ENCODE data around the gene C6orf47. TPM values are rescaled to one million over a fixed set of nuclear protein-coding genes. Genes with fewer than 3 reads are reported as not detected.

C6orf47 gene
- 12.5 and 15.8 TPM in 2 replicates for total RNA-seq

GRCh38 chr6:31660381-31661261, at the start of gene C6orf47:
Gene C6orf47 (minus strand): TSS chr6:31660778. CDS start chr6:31659947, 831 bp downstream.

GRCh38 chr6:31706599-31706998, 46.0 kb upstream of the C6orf47 start, which contains the start of gene LY6G6F:
Gene LY6G6F (plus strand): TSS chr6:31706866. CDS start chr6:31706907, 41 bp downstream.

DNA sequence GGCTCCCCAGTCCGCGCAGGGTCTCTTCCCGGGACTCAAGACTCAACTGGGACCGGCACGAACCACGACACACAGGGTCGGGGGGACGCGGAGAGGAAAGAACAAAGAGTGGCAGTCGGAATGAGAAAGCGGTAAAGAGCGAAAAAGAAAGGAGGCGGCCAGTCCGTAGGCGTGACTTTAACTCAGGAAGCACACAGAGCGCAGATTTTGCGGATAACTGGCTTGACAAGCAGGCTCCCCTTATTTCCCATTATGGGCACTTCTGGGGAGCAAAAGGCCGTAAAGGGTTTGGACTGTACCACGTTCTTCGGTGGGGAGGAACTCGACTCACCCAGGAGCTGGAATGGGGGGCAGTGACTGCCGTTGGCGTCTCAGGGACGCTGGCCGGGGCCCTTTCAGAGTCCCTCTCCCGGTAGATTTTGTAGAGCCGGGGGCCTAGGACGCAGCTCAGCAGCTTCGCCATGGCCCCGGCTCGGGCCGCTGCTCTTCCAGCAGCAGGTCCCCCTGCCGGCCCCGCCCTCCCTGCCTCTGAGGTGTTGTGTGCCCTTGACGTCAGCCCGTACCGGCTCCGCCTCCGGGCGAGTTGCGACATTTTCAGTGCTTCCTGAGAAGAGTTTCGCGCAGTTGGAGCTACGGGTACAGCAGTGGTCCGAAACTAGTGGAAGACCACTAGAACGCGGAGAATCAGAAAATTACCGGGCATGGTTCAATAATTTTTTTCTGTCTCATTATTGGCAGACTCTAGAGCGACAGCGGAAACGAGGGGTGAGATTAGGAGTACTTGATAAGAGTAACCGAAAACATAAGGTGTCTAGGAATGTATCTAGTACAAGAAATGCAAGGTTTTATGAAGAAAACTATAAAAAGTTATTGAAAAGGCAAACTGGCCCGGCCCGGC, 42.5 kb upstream of the C6orf47 start, which contains the start of gene ABHD16A:
Gene ABHD16A (minus strand): TSS at position 506 of the 898 bp plus-strand sequence. CDS start 43 bp downstream, at position 463.

DNA sequence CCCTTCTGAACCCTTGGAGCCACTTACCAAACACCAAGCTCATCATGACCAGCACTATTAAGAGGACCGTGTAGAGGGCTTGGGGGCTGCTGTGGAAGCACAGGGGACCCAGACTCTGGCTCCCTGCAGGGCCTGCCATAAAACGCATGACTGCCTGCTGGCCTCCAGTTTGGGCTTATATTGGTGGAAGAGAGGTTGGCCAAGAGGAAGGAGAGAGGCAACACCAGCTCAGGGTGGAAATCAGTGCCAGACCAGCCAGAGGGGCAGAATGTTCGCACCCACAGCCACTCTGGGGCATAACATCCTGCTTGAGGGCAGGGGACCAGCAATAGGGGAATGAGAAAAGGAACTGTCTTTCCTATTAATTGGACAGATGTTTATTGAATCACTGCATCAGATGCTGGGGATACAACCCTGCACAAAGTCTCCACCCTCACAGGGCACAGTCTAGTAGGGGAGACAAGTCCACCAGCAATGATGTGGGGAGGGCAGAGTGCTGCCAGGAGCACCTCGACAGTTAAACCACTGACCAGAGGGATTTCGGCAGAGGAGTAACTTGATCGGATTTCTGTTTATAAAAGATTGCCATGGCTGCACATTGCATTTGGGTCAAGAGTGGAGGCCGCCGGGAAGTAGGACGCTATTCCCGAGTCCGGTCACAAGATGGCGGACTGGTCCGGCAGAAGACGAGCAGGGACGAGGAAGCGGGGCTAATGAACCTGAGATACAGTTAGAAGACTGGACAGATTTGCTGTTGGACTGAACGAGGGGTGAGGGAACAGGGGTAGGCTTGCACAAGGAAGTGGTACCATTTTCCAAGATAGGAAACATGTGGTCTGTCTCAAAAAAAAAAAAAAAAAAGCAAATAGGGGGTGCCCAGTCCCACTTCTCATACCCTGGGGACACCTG, 19.9 kb upstream of the C6orf47 start, which contains the start of gene LY6G5C:
Gene LY6G5C (minus strand): TSS at position 842 of the 909 bp plus-strand sequence. CDS start 694 bp downstream, at position 148.

GRCh38 chr6:31669676-31670075, 9.1 kb upstream of the C6orf47 start, which contains the start of gene LY6G5B:
Gene LY6G5B (plus strand): TSS chr6:31669976. CDS start chr6:31670951, 975 bp downstream.

DNA sequence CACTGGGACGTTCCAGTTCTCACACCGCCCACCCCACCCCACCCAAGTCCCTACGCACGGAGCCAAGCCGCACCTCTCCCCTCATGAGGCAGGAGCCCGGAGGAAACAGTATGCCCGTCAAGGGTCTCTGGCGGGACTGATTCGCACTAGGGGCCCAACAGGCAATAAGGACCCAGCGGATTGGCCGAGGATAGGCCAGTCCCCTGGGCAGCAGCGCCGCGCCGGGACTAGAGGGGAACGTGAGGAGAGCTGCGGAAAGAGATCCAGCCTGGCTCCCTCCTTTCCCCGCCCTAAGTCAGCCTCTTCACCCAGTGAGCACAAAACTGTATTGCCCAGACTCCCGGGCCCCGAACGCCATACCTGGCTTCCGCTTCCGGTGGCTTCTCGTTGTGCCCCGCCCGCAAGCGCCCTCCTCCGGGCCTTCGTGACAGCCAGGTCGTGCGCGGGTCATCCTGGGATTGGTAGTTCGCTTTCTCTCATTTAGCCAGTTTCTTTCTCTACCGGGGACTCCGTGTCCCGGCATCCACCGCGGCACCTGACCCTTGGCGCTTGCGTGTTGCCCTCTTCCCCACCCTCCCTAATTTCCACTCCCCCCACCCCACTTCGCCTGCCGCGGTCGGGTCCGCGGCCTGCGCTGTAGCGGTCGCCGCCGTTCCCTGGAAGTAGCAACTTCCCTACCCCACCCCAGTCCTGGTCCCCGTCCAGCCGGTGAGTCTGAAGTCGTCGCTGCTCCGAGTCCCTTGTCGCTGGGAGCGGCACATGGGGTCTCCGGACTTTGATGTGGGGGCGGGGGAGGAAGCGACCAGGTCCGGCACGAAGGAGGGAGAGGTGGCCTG, 5.1 kb upstream of the C6orf47 start, which contains the start of gene CSNK2B:
Gene CSNK2B (plus strand): TSS at position 580 of the 836 bp plus-strand sequence. CDS start 752 bp downstream, outside the sequence.

DNA sequence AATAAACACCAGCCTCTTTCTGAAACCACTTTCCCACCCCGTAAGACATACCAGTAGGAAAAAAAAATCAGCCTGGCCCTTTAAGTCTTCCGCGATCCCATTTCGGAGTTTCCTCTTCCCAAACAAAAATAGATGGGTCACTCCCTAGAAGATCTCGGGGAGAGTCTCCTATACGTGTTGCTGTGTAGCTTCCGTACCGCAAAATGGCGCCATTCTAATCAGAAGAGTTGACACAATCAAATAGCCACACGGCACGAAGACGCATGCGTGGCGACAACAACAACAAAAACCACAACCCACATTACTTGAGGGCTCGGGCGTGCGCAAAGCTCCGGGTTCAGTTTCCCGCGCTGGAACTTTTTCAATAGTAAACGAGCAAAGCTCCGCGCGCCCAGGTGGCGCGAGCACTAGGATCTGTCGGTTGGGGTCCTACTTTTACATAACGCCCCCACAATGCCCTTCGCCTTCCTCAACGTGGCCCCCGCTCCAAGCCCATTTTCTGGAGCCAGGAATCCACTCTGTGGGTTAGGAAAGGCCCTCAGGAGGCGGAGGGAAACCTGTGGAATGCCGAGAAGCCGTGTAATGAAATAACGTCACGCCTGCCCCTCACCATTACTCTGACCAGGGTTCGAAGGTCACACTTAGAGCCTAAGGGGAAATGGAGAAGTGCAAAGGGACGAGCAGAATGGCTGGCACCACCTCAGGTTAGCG, 4.4 kb upstream of the C6orf47 start, which contains the start of gene GPANK1:
Gene GPANK1 (minus strand): TSS at position 208 of the 711 bp plus-strand sequence. CDS start 519 bp downstream, outside the sequence.

GRCh38 chr6:31655349-31656237, 5.0 kb downstream of the C6orf47 start, which contains the start of gene APOM:
Gene APOM (plus strand): TSS chr6:31655894. CDS start chr6:31655967, 73 bp downstream.

GRCh38 chr6:31620586-31621319, 39.8 kb downstream of the C6orf47 start, which contains the start of gene PRRC2A:
Gene PRRC2A (plus strand): TSS chr6:31620715. CDS start chr6:31622790, 2,075 bp downstream.

GRCh38 chr6:31614684-31615578, 45.6 kb downstream of the C6orf47 start, which contains the start of gene AIF1:
Gene AIF1 (plus strand): TSS chr6:31615234. CDS start chr6:31615330, 96 bp downstream.

Small RNAs within 50 kb of the gene (small RNA-seq; reads per million reads assigned to genes)
- gene MIR4646 (not detected), gene MIR6832 (0.14 reads per million), gene RF00019 (not detected), gene SNORA38 (122 reads per million, percentile 99 among the genes with 10 or more reads in this experiment), gene UQCRHP1 (not detected)

Other genes starting within 250 kb of the C6orf47 start
- 10.7 and 11.1 TPM in 2 replicates for gene MICB, start 162.6 kb downstream of the C6orf47 start, total RNA-seq
- not detected in 2 replicates for gene MCCD1, start 131.8 kb downstream of the C6orf47 start, total RNA-seq
- gene DDX39B, start 118.8 kb downstream of the C6orf47 start, total RNA-seq = 448 and 514 TPM in 2 replicates
- gene ATP6V1G2, start 114.2 kb downstream of the C6orf47 start, total RNA-seq = 1.8 TPM in 2 replicates
- 22.3 and 29.0 TPM in 2 replicates for gene NFKBIL1, start 113.2 kb downstream of the C6orf47 start, total RNA-seq
- gene LTA, start 88.5 kb downstream of the C6orf47 start, total RNA-seq = not detected in 2 replicates
- not detected in 2 replicates for gene TNF, start 85.2 kb downstream of the C6orf47 start, total RNA-seq
- gene LTB, start 78.4 kb downstream of the C6orf47 start, total RNA-seq = not detected in 2 replicates
- not detected in 2 replicates for gene LST1, start 74.5 kb downstream of the C6orf47 start, total RNA-seq
- gene NCR3, start 67.8 kb downstream of the C6orf47 start, total RNA-seq = not detected in 2 replicates
- gene AIF1, start 45.5 kb downstream of the C6orf47 start, total RNA-seq = not detected in 2 replicates
- 54.7 and 90.9 TPM in 2 replicates for gene PRRC2A, start 40.1 kb downstream of the C6orf47 start, total RNA-seq
- gene BAG6, start 8.1 kb downstream of the C6orf47 start, total RNA-seq = 145 and 182 TPM in 2 replicates
- gene APOM, start 4.9 kb downstream of the C6orf47 start, total RNA-seq = 0.59 and 1.1 TPM in 2 replicates
- 24.3 and 26.4 TPM in 2 replicates for gene GPANK1, start 4.2 kb upstream of the C6orf47 start, total RNA-seq
- 130 and 189 TPM in 2 replicates for gene CSNK2B, start 5.3 kb upstream of the C6orf47 start, total RNA-seq
- 3.3 and 4.3 TPM in 2 replicates for gene LY6G5B, start 9.2 kb upstream of the C6orf47 start, total RNA-seq
- 0.37 and 0.39 TPM in 2 replicates for gene LY6G5C, start 20.3 kb upstream of the C6orf47 start, total RNA-seq
- gene ABHD16A, start 42.5 kb upstream of the C6orf47 start, total RNA-seq = 29.4 and 34.0 TPM in 2 replicates
- gene LY6G6F, start 46.1 kb upstream of the C6orf47 start, total RNA-seq = not detected in 2 replicates
- gene LY6G6D, start 54.6 kb upstream of the C6orf47 start, total RNA-seq = not detected in 2 replicates
- gene LY6G6C, start 61.0 kb upstream of the C6orf47 start, total RNA-seq = not detected in 2 replicates
- not detected in 2 replicates for gene MPIG6B, start 62.6 kb upstream of the C6orf47 start, total RNA-seq
- 22.7 and 32.0 TPM in 2 replicates for gene DDAH2, start 68.5 kb upstream of the C6orf47 start, total RNA-seq
- gene CLIC1, start 75.8 kb upstream of the C6orf47 start, total RNA-seq = 927 and 1,210 TPM in 2 replicates
- 16.9 and 29.1 TPM in 2 replicates for gene MSH5, start 79.2 kb upstream of the C6orf47 start, total RNA-seq
- gene SAPCD1, start 101.9 kb upstream of the C6orf47 start, total RNA-seq = 0.59 and 1.1 TPM in 2 replicates
- gene VWA7, start 116.5 kb upstream of the C6orf47 start, total RNA-seq = under 0.01 and 0.98 TPM in 2 replicates
- 88.6 and 117 TPM in 2 replicates for gene VARS1, start 135.0 kb upstream of the C6orf47 start, total RNA-seq
- gene LSM2, start 146.2 kb upstream of the C6orf47 start, total RNA-seq = 37.1 and 48.9 TPM in 2 replicates
- gene HSPA1L, start 154.5 kb upstream of the C6orf47 start, total RNA-seq = 0.37 and 0.39 TPM in 2 replicates
- gene HSPA1A, start 154.8 kb upstream of the C6orf47 start, total RNA-seq = 35.6 and 53.8 TPM in 2 replicates
- 77.8 and 79.0 TPM in 2 replicates for gene HSPA1B, start 167.0 kb upstream of the C6orf47 start, total RNA-seq
- 55.9 and 56.1 TPM in 2 replicates for gene NEU1, start 202.0 kb upstream of the C6orf47 start, total RNA-seq
- not detected in 2 replicates for gene SLC44A4, start 218.2 kb upstream of the C6orf47 start, total RNA-seq
- gene EHMT2, start 236.9 kb upstream of the C6orf47 start, total RNA-seq = 43.4 and 50.4 TPM in 2 replicates
- 1.5 and 1.8 TPM in 2 replicates for gene ZBTB12, start 241.3 kb upstream of the C6orf47 start, total RNA-seq